HepG2 (cell line): ENCODE measurements around the gene THSD4. TPM values are rescaled to one million over a fixed set of nuclear protein-coding genes. Genes with fewer than 3 reads are reported as not detected.

Source experiments
- ATAC-seq: fragments of 200-7000 bp; cut with Tn5 transposase; 3 replicates; pipeline ENCODE4 v1.9.1; 2020; ENCODE audit warnings: mild to moderate bottlenecking, moderate library complexity
- BruUV-seq: library from RNA; stranded (reverse); fragments of 400-500 nt; replicated peaks from 2 replicates; lab custom pipeline; 2021; lab: Mats Ljungman, UMichigan
- CTCF ChIA-PET: fragments of 300-600 bp; formaldehyde crosslinking; extraction: SDS; loops from one replicate; lab custom pipeline; 2021; ENCODE audit warnings: low total read pairs, inconsistent platforms, low intra/inter-chr PET ratio; lab: Yijun Ruan, JAX
- POLR2A ChIA-PET: fragments of 350-600 bp; sonication (Branson Sonifier 250); formaldehyde crosslinking; loops from one replicate; lab custom pipeline; 2020; ENCODE audit warnings: antibody characterized with exemption, inconsistent platforms; lab: Yijun Ruan, JAX
- DNase-seq: peaks from one replicate; pipeline ENCODE4 v3.0.0-alpha.2; 2015; ENCODE audit warnings: low spot score
- FAIRE-seq: peaks from 3 replicates; lab custom pipeline; 2011; peaks lifted over from hg19 to GRCh38; lab: Jason Lieb, UNC
- H2AFZ ChIP-seq: one replicate; pipeline ENCODE4 v1.6.1; 2011; ENCODE audit warnings: low read length, inconsistent platforms
- H3K27ac ChIP-seq: fragments of 300-600 bp; 3 replicates; pipeline ENCODE4 v1.8.0; 2011; ENCODE audit warnings: mixed run types, mild to moderate bottlenecking, mixed read lengths, low read length, inconsistent platforms; ENCODE audit not compliant: insufficient read depth; ENCODE audit errors: extremely low read length
- H3K27me3 ChIP-seq, 2 experiments: fragments of 200-600 bp in 1 of 2; 2 replicates in 1 of 2; 3 replicates in 1 of 2; pipeline versions ENCODE4 v1.6.0 to v1.8.0; 2011; ENCODE audit warnings: low read length in 2 of 2, mild to moderate bottlenecking in 2 of 2, moderate library complexity in 2 of 2, inconsistent platforms in 1 of 2; ENCODE audit not compliant: insufficient read depth in 2 of 2, control insufficient read depth in 1 of 2
- H3K36me3 ChIP-seq, 2 experiments: fragments of 200-600 bp in 1 of 2; replicated peaks in 1 of 2; 2 replicates in 1 of 2; 3 replicates in 1 of 2; pipeline versions ENCODE4 v1.5.1 to v1.8.0; 2011; ENCODE audit warnings: low read length in 2 of 2, inconsistent platforms in 1 of 2; ENCODE audit not compliant: insufficient read depth in 2 of 2, control insufficient read depth in 1 of 2
- H3K4me1 ChIP-seq: 2 replicates; pipeline ENCODE4 v1.5.1; 2012; ENCODE audit warnings: low read length, inconsistent platforms; ENCODE audit not compliant: insufficient read depth
- H3K4me2 ChIP-seq: 2 replicates; pipeline ENCODE4 v1.6.0; 2011; ENCODE audit warnings: low read depth, low read length, inconsistent platforms
- H3K4me3 ChIP-seq, 3 experiments: fragments of 200-600 bp in 1 of 3; sonication (generic), shearing (Covaris generic) in 1 of 3; replicated peaks in 1 of 3; 2 replicates each; pipeline ENCODE4 v1.5.1; 2011 to 2016; ENCODE audit warnings: low read length in 3 of 3, inconsistent platforms in 2 of 3, low read depth in 2 of 3, mild to moderate bottlenecking in 2 of 3, control low read depth in 1 of 3, mixed read lengths in 1 of 3; ENCODE audit not compliant: insufficient read depth in 1 of 3
- H3K79me2 ChIP-seq: one replicate; pipeline ENCODE4 v1.6.1; 2011; ENCODE audit warnings: low read length, inconsistent platforms; ENCODE audit not compliant: insufficient read depth
- H3K9ac ChIP-seq: 2 replicates; pipeline ENCODE4 v1.6.0; 2011; ENCODE audit warnings: mild to moderate bottlenecking, low read depth, low read length, inconsistent platforms; ENCODE audit not compliant: insufficient read depth
- H3K9me3 ChIP-seq: 2 replicates; pipeline ENCODE4 v1.5.1; 2012; ENCODE audit warnings: mild to moderate bottlenecking, low read length
- H4K20me1 ChIP-seq: 2 replicates; pipeline ENCODE4 v1.6.0; 2011; ENCODE audit warnings: inconsistent platforms, mild to moderate bottlenecking, low read length, moderate library complexity; ENCODE audit not compliant: insufficient read depth
- ATRX ChIP-seq: sonication (generic); formaldehyde crosslinking; IDR thresholded peaks from 2 replicates; pipeline ENCODE4 v1.4.0; 2020; ENCODE audit warnings: missing genetic modification reagents, borderline replicate concordance
- EED ChIP-seq: sonication (generic); formaldehyde crosslinking; IDR thresholded peaks from 2 replicates; pipeline ENCODE4 v1.5.0; 2020; ENCODE audit warnings: mild to moderate bottlenecking, missing genetic modification reagents
- EZH2 ChIP-seq: conservative IDR thresholded peaks from 2 replicates; pipeline ENCODE4 v1.6.1; 2012; ENCODE audit warnings: mild to moderate bottlenecking, low read depth, low read length, moderate library complexity
- GATAD2A ChIP-seq: IDR thresholded peaks from 2 replicates; pipeline ENCODE4 v1.6.1; 2016
- JUNB ChIP-seq: sonication (generic); formaldehyde crosslinking; IDR thresholded peaks from 2 replicates; pipeline ENCODE4 v1.8.0; 2022; ENCODE audit warnings: missing genetic modification reagents, mild to moderate bottlenecking, borderline replicate concordance
- MAFF ChIP-seq: IDR thresholded peaks from 2 replicates; pipeline ENCODE4 v1.6.1; 2011; ENCODE audit warnings: low read depth, low read length, improper control_type of control experiment
- MAFK ChIP-seq, 2 experiments: IDR thresholded peaks in 1 of 2; conservative IDR thresholded peaks in 1 of 2; 2 replicates each; pipeline ENCODE4 v1.6.1; 2011; ENCODE audit warnings: improper control_type of control experiment in 2 of 2, low read length in 2 of 2
- RBM39 ChIP-seq: fragments of 200-400 bp; formaldehyde crosslinking; IDR thresholded peaks from one replicate; pipeline ENCODE4 v1.6.1; 2018; ENCODE audit warnings: antibody characterized with exemption, mild to moderate bottlenecking, low read depth, low read length; ENCODE audit not compliant: poor library complexity, severe bottlenecking
- STAT6 ChIP-seq: sonication (generic); formaldehyde crosslinking; IDR thresholded peaks from 2 replicates; pipeline ENCODE4 v1.4.0; 2020; ENCODE audit warnings: missing genetic modification reagents, mild to moderate bottlenecking, borderline replicate concordance
- TMF1 ChIP-seq: sonication (generic); formaldehyde crosslinking; IDR thresholded peaks from 2 replicates; pipeline ENCODE4 v1.8.1; 2022; ENCODE audit warnings: low read depth, missing genetic modification reagents
- ZBTB21 ChIP-seq: sonication (generic); formaldehyde crosslinking; IDR thresholded peaks from 2 replicates; pipeline ENCODE4 v1.4.0; 2020; ENCODE audit warnings: missing genetic modification reagents
- ZNF326 ChIP-seq: sonication (generic); formaldehyde crosslinking; IDR thresholded peaks from 2 replicates; pipeline ENCODE4 v1.4.0; 2020; ENCODE audit warnings: missing genetic modification reagents, borderline replicate concordance
- ZNF34 ChIP-seq: sonication (generic); formaldehyde crosslinking; IDR thresholded peaks from 2 replicates; pipeline ENCODE4 v1.4.0; 2020; ENCODE audit warnings: mild to moderate bottlenecking, missing genetic modification reagents, borderline replicate concordance
- ZNF343 ChIP-seq: sonication (generic); formaldehyde crosslinking; IDR thresholded peaks from 2 replicates; pipeline ENCODE4 v1.4.0; 2020; ENCODE audit warnings: mild to moderate bottlenecking, missing genetic modification reagents
- ZNF431 ChIP-seq: sonication (generic); formaldehyde crosslinking; IDR thresholded peaks from 2 replicates; pipeline ENCODE4 v1.9.0; 2022; ENCODE audit warnings: missing genetic modification reagents, low read depth, mild to moderate bottlenecking, borderline replicate concordance
- ZNF768 ChIP-seq: sonication (generic); formaldehyde crosslinking; IDR thresholded peaks from 2 replicates; pipeline ENCODE4 v1.4.0; 2020; ENCODE audit warnings: missing genetic modification reagents
- WGBS: methylation state at CpG from one replicate; pipeline ENCODE4 v1.1.6; 2017; ENCODE audit warnings: low lambda C conversion rate; 5-methylcytosine and 5-hydroxymethylcytosine counted together
- in situ Hi-C: cut with HindIII; loops from 2 replicates; pipeline ENCODE4 v1.10.0; 2017; ENCODE audit warnings: low pct_unique_long_range_greater_than_20kb; ENCODE audit not compliant: extremely low pct_ligation_motif_present
- intact Hi-C: fragments of 100-400 bp; cut with micrococcal nuclease; formaldehyde crosslinking; loops from one replicate; pipeline ENCODE4 v1.10.0; 2022; ENCODE audit not compliant: unreplicated experiment
- polyA plus RNA-seq, 8 experiments: library from polyadenylated mRNA; depleted of rRNA in 3 of 8; stranded (reverse) in 7 of 8; unstranded in 1 of 8; fragments of >200 nt; fragmentation: Illumina TruSeq in 4 of 8; extraction: Trizol in 4 of 8; gene quantifications; 2 replicates each; pipeline versions ENCODE4 v1.2.1 to v1.2.3, GENCODE V29; 2011 to 2016; ENCODE audit warnings: low read depth in 4 of 8, missing spikeins in 1 of 8, mixed read lengths in 1 of 8; ENCODE audit not compliant: insufficient read depth in 1 of 8
- total RNA-seq, 5 experiments: library from RNA; depleted of rRNA; stranded (reverse); fragments of >200 nt; fragmentation: Illumina TruSeq; extraction: Trizol; gene quantifications; 2 replicates each; pipeline ENCODE4 v1.2.3, GENCODE V29; 2016; ENCODE audit warnings: low read depth in 1 of 5

Gene THSD4
- total and polyA plus RNA-seq, 2 of the 13 experiments (the other 11 are each of a cell fraction or from before 2014, with no cell fraction given) = 0.07 to 0.21 TPM

- ChIA-PET CTCF (no interaction called here), POLR2A (interaction anchor here (0.7 kb wide), 1 partner anchor 443 kb away, joined by 3 read pairs; no protein-coding TSS in a partner anchor)
- intact Hi-C loops = loop anchor here (5.0 kb wide), 1 partner anchor 358 kb away; no protein-coding TSS in a partner anchor
- TF ChIP-seq ZNF768 (CRISPR knock-in tag) (no peak), RBM39 (no peak), EED (CRISPR knock-in tag) (no peak), JUNB (no peak)
- Histone ChIP-seq H3K79me2 (no peaks in the 10 kb centered on the region), H3K36me3 (no peaks in the 10 kb centered on the region), H3K4me2 (no peak overlapping the region), H3K9ac (no peak overlapping the region), H2AFZ (no peak overlapping the region), H3K27me3 (peaks cover 14 to 25% of the 10 kb centered on the region in 2 experiments; a peak in 4 of 5 replicates), H3K27ac (no peak overlapping the region), H4K20me1 (no peaks in the 10 kb centered on the region), H3K4me3 (no peak overlapping the region), H3K4me1 (no peaks in the 10 kb centered on the region), H3K9me3 (no peaks in the 10 kb centered on the region)
- FAIRE-seq = no peak
- in situ Hi-C loops = loop anchor here (5.0 to 10.0 kb wide), 4 partner anchors 58 to 690 kb away; partner anchors contain the start of gene THSD4
- no TSS peak for BruUV-seq
- no peak for ATAC-seq
- DNase-seq = no peak
- 7% methylated on average over 6 of the region's 6 CpGs for WGBS
Measured at GRCh38 chr15:71804695-71805470, 689.6 kb downstream of the THSD4 start.

GRCh38 chr15:71806452-71806931 lies 691.2 kb downstream of the THSD4 start:
- intact Hi-C loops (no loop called here), in situ Hi-C loops (loop anchor here (10.0 kb wide), 1 partner anchor 692 kb away; the partner anchor contains the start of gene THSD4)
- BruUV-seq = no TSS peak
- no peaks in the 10 kb centered on the region for H4K20me1 ChIP-seq
- TF ChIP-seq STAT6 (CRISPR knock-in tag) (no peak), ZNF326 (CRISPR knock-in tag) (no peak), ZNF431 (CRISPR knock-in tag) (no peak), ZBTB21 (CRISPR knock-in tag) (no peak), ATRX (no peak), ZNF343 (CRISPR knock-in tag) (no peak), EZH2 (no peak), ZNF34 (CRISPR knock-in tag) (no peak), GATAD2A (no peak), MAFF (peak; percentile 77), TMF1 (CRISPR knock-in tag) (no peak), MAFK (conservative IDR thresholded peaks at IDR 0.05 in 1 of 2, IDR thresholded peaks at IDR 0.05 in 1 of 2; ENCODE audit: low read length in 2 of 2) (peak; percentile 75 to 82)
- H3K36me3 ChIP-seq = no peaks in the 10 kb centered on the region
- WGBS = 42% methylated on average over 5 of the region's 7 CpGs
- H3K27ac ChIP-seq = no peak overlapping the region
- FAIRE-seq (no peak), ATAC-seq (no peak), DNase-seq (no peak)
- ChIA-PET POLR2A (no interaction called here), CTCF (no interaction called here)
- H2AFZ ChIP-seq = no peak overlapping the region
- H3K4me2 ChIP-seq = no peak overlapping the region
- H3K9ac ChIP-seq = no peak overlapping the region
- peaks cover 15 to 35% of the 10 kb centered on the region in 2 experiments; a peak in 4 of 5 replicates for H3K27me3 ChIP-seq
- H3K9me3 ChIP-seq = no peaks in the 10 kb centered on the region
- H3K4me3 ChIP-seq = no peak overlapping the region
- H3K79me2 ChIP-seq = no peaks in the 10 kb centered on the region
- H3K4me1 ChIP-seq = no peaks in the 10 kb centered on the region
